MM.1S (cell line): ENCODE results near the gene DIAPH3.

ENCODE experiments used
- DNase-seq: peaks from one replicate; pipeline ENCODE4 v3.0.0-alpha.2; 2015
- H2AFZ ChIP-seq: fragments of 300-600 bp; sonication (generic); 2 replicates; pipeline ENCODE4 v1.6.0; 2016; ENCODE audit warnings: antibody characterized with exemption, low read length
- H3F3A ChIP-seq: fragments of 300-600 bp; sonication (generic); 2 replicates; pipeline ENCODE4 v1.6.1; 2016; ENCODE audit warnings: mild to moderate bottlenecking, antibody characterized with exemption, low read length, moderate library complexity, mixed read lengths; ENCODE audit not compliant: insufficient read depth
- H3K27ac ChIP-seq: fragments of 300-600 bp; sonication (generic); 2 replicates; pipeline ENCODE4 v1.5.1; 2016; ENCODE audit warnings: mild to moderate bottlenecking, low read length
- H3K27me3 ChIP-seq: fragments of 300-600 bp; sonication (generic); replicated peaks from 2 replicates; pipeline ENCODE4 v1.6.0; 2016; ENCODE audit warnings: low read length; ENCODE audit not compliant: insufficient read depth
- H3K36me3 ChIP-seq: fragments of 300-600 bp; sonication (generic); replicated peaks from 2 replicates; pipeline ENCODE4 v1.6.1; 2016; ENCODE audit warnings: mild to moderate bottlenecking, low read length, mixed read lengths; ENCODE audit not compliant: insufficient read depth
- H3K4me1 ChIP-seq: fragments of 300-600 bp; sonication (generic); 2 replicates; pipeline ENCODE4 v1.6.1; 2016; ENCODE audit warnings: low read length, mixed read lengths
- H3K4me2 ChIP-seq: fragments of 300-600 bp; sonication (generic); 2 replicates; pipeline ENCODE4 v1.6.0; 2016; ENCODE audit warnings: low read depth, low read length
- H3K4me3 ChIP-seq: fragments of 300-600 bp; sonication (generic); 2 replicates; pipeline ENCODE4 v1.5.1; 2016; ENCODE audit warnings: low read length, mixed read lengths
- H3K79me2 ChIP-seq: fragments of 300-600 bp; sonication (generic); 2 replicates; pipeline ENCODE4 v1.6.1; 2016; ENCODE audit warnings: mixed run types, low read length, mixed read lengths
- H3K9ac ChIP-seq: fragments of 300-600 bp; sonication (generic); 2 replicates; pipeline ENCODE4 v1.6.1; 2016; ENCODE audit warnings: low read length, mixed read lengths
- H3K9me2 ChIP-seq: fragments of 300-600 bp; sonication (generic); replicated peaks from 2 replicates; pipeline ENCODE4 v1.6.1; 2016; ENCODE audit warnings: mild to moderate bottlenecking, low read length, mixed read lengths; ENCODE audit not compliant: insufficient read depth
- H3K9me3 ChIP-seq: fragments of 300-600 bp; sonication (generic); replicated peaks from 2 replicates; pipeline ENCODE4 v1.6.1; 2016; ENCODE audit warnings: mild to moderate bottlenecking, low read length, mixed read lengths; ENCODE audit not compliant: insufficient read depth
- H4K20me1 ChIP-seq: fragments of 300-600 bp; sonication (generic); 2 replicates; pipeline ENCODE4 v1.6.1; 2016; ENCODE audit warnings: mild to moderate bottlenecking, low read length, moderate library complexity, mixed read lengths; ENCODE audit not compliant: insufficient read depth
- CTCF ChIP-seq: fragments of 300-600 bp; sonication (generic); IDR thresholded peaks from 2 replicates; pipeline ENCODE4 v1.5.1; 2016; ENCODE audit warnings: antibody characterized with exemption, low read length, mixed read lengths
- EZH2 ChIP-seq: fragments of 300-600 bp; sonication (generic); optimal IDR thresholded peaks from 2 replicates; pipeline ENCODE3; 2017; ENCODE audit warnings: low read depth, mild to moderate bottlenecking, antibody characterized with exemption, low read length, mixed read lengths
- EZH2phosphoT487 ChIP-seq: fragments of 300-600 bp; sonication (generic); IDR thresholded peaks from 2 replicates; pipeline ENCODE4 v1.6.1; 2018; ENCODE audit warnings: antibody characterized with exemption, low read length

Gene DIAPH3

GRCh38 chr13:59888408-59888807, 275.3 kb downstream of the DIAPH3 start:
- no peak overlapping the region for H2AFZ ChIP-seq
- H3K4me3 ChIP-seq = no peak overlapping the region
- TF ChIP-seq CTCF (no peak), EZH2 (no peak), EZH2phosphoT487 (no peak)
- H3K79me2 ChIP-seq = no peaks in the 10 kb centered on the region
- no peak overlapping the region for H3K9ac ChIP-seq
- no peaks in the 10 kb centered on the region for H3K4me1 ChIP-seq
- no peak for DNase-seq
- no peaks in the 10 kb centered on the region for H3K9me2 ChIP-seq
- no peaks in the 10 kb centered on the region for H3K36me3 ChIP-seq
- no peaks in the 10 kb centered on the region for H3K9me3 ChIP-seq
- no peaks in the 10 kb centered on the region for H4K20me1 ChIP-seq
- H3K27ac ChIP-seq = no peak overlapping the region
- no peaks in the 10 kb centered on the region for H3K27me3 ChIP-seq
- no peak overlapping the region for H3K4me2 ChIP-seq
- no peaks in the 10 kb centered on the region for H3F3A ChIP-seq

- no peaks in the 10 kb centered on the region for H3K79me2 ChIP-seq
- H2AFZ ChIP-seq = no peak overlapping the region
- no peak for TF ChIP-seq EZH2
- TF ChIP-seq EZH2phosphoT487 = no peak
- TF ChIP-seq CTCF = no peak
- no peaks in the 10 kb centered on the region for H3K4me1 ChIP-seq
- H3K4me2 ChIP-seq = no peak overlapping the region
- no peaks in the 10 kb centered on the region for H3K9me2 ChIP-seq
- no peaks in the 10 kb centered on the region for H4K20me1 ChIP-seq
- H3F3A ChIP-seq = no peaks in the 10 kb centered on the region
- DNase-seq = no peak
- no peak overlapping the region for H3K27ac ChIP-seq
- no peak overlapping the region for H3K4me3 ChIP-seq
- no peaks in the 10 kb centered on the region for H3K27me3 ChIP-seq
- H3K9me3 ChIP-seq = no peaks in the 10 kb centered on the region
- H3K9ac ChIP-seq = no peak overlapping the region
- no peaks in the 10 kb centered on the region for H3K36me3 ChIP-seq
Measured at GRCh38 chr13:59885076-59885475, 278.7 kb downstream of the DIAPH3 start.

- no peak for DNase-seq
- no peak for TF ChIP-seq EZH2phosphoT487
- no peak for TF ChIP-seq EZH2
- no peak for TF ChIP-seq CTCF
- H3K9ac ChIP-seq = no peak overlapping the region
- H3K27me3 ChIP-seq = no peaks in the 10 kb centered on the region
- no peaks in the 10 kb centered on the region for H4K20me1 ChIP-seq
- no peak overlapping the region for H3K4me3 ChIP-seq
- H3K27ac ChIP-seq = no peak overlapping the region
- no peaks in the 10 kb centered on the region for H3K36me3 ChIP-seq
- no peak overlapping the region for H3K4me2 ChIP-seq
- H3K9me2 ChIP-seq = no peaks in the 10 kb centered on the region
- H3K4me1 ChIP-seq = no peaks in the 10 kb centered on the region
- no peaks in the 10 kb centered on the region for H3K79me2 ChIP-seq
- no peaks in the 10 kb centered on the region for H3F3A ChIP-seq
- H2AFZ ChIP-seq = no peak overlapping the region
- H3K9me3 ChIP-seq = no peaks in the 10 kb centered on the region
Measured at GRCh38 chr13:59883885-59884284, 279.8 kb downstream of the DIAPH3 start.
